Liver (tissue), 3 donors: Measurements from ENCODE around the gene INO80.

Experiments
- CTCF ChIP-seq: fragments of 150-350 bp; IDR thresholded peaks from 2 replicates; pipeline ENCODE4 v1.5.1; 2017; ENCODE audit warnings: improper control_type of control experiment, low read depth, low read length; ENCODE audit not compliant: missing input control
- GABPA ChIP-seq, 2 donors: IDR thresholded peaks in 1 of 2; conservative IDR thresholded peaks in 1 of 2; 2 replicates each; pipeline ENCODE4 v1.6.1; 2016; ENCODE audit warnings: antibody characterized with exemption in 2 of 2, mild to moderate bottlenecking in 1 of 2, moderate library complexity in 1 of 2
- TAF1 ChIP-seq: conservative IDR thresholded peaks from 2 replicates; pipeline ENCODE4 v1.6.1; 2016; ENCODE audit warnings: antibody characterized with exemption, mild to moderate bottlenecking
- donor health status: healthy.
- donor health status: healthy.

GRCh38 chr15:41039121-41039520, 77.0 kb downstream of the INO80 start:
- TF ChIP-seq CTCF (no peak), TAF1 (no peak), GABPA (IDR thresholded peaks at IDR 0.05 in 1 of 2, conservative IDR thresholded peaks at IDR 0.05 in 1 of 2) (no peak)
